Stimulated activated CD8-positive, alpha-beta memory T cell treated with anti-CD3 and anti-CD28 coated beads, Interleukin-7, amount 100 ng/mL, for 4 hours (primary cell): ENCODE measurements around the gene SEMA3G.

Source experiments
- DNase-seq, 2 donors: peaks; one replicate each; pipeline ENCODE4 v3.0.0-alpha.2; 2020; ENCODE audit warnings: low read depth in 2 of 2

SEMA3G gene

GRCh38 chr3:52420388-52420787 is 24.5 kb downstream of the SEMA3G start:
- no peak for DNase-seq

GRCh38 chr3:52415800-52416199 is 29.1 kb downstream of the SEMA3G start:
- no peak for DNase-seq

GRCh38 chr3:52408466-52408865 is 36.4 kb downstream of the SEMA3G start:
- no peak for DNase-seq

GRCh38 chr3:52407779-52408178 is 37.1 kb downstream of the SEMA3G start:
- no peak for DNase-seq

GRCh38 chr3:52406791-52407510 is 38.0 kb downstream of the SEMA3G start:
- no peak for DNase-seq

GRCh38 chr3:52406231-52406661 is 38.7 kb downstream of the SEMA3G start:
- no peak for DNase-seq

GRCh38 chr3:52405601-52406110 is 39.2 kb downstream of the SEMA3G start:
- DNase-seq: no peak

GRCh38 chr3:52405066-52405465 is 39.8 kb downstream of the SEMA3G start:
- no peak for DNase-seq

GRCh38 chr3:52404391-52404790 is 40.5 kb downstream of the SEMA3G start:
- no peak for DNase-seq

GRCh38 chr3:52403955-52404354 is 40.9 kb downstream of the SEMA3G start:
- DNase-seq: no peak

- DNase-seq: no peak
Observed at GRCh38 chr3:52403271-52403841, 41.5 kb downstream of the SEMA3G start.

- no peak for DNase-seq
Observed at GRCh38 chr3:52402706-52403270, 42.1 kb downstream of the SEMA3G start.

- no peak for DNase-seq
Observed at GRCh38 chr3:52402101-52402521, 42.8 kb downstream of the SEMA3G start.

- no peak for DNase-seq
Observed at GRCh38 chr3:52401551-52401950, 43.4 kb downstream of the SEMA3G start.

GRCh38 chr3:52401021-52401420 is 43.9 kb downstream of the SEMA3G start:
- DNase-seq: no peak

GRCh38 chr3:52400275-52400793 is 44.6 kb downstream of the SEMA3G start:
- DNase-seq: no peak

GRCh38 chr3:52399593-52399992 is 45.3 kb downstream of the SEMA3G start:
- no peak for DNase-seq

GRCh38 chr3:52399131-52399530 is 45.8 kb downstream of the SEMA3G start:
- no peak for DNase-seq

- no peak for DNase-seq
Observed at GRCh38 chr3:52398670-52399081, 46.2 kb downstream of the SEMA3G start.

GRCh38 chr3:52397676-52398399 is 47.1 kb downstream of the SEMA3G start:
- DNase-seq: no peak

- no peak for DNase-seq
Observed at GRCh38 chr3:52396907-52397591, 47.9 kb downstream of the SEMA3G start.
